GM19467 (cell line): ENCODE measurements around the gene MRPL58.
"Not testable (repeated sequence)": the region's sequence is repeated elsewhere in the genome, so short reads cannot be mapped to it uniquely, and the experiment has no call there.

ENCODE experiments used
- ATAC-seq: cut with Tn5 transposase; IDR thresholded peaks from one replicate; pipeline ENCODE4 v1.9.1; 2021; ENCODE audit warnings: mild to moderate bottlenecking, moderate library complexity; ENCODE audit not compliant: unreplicated experiment

The MRPL58 gene

DNA sequence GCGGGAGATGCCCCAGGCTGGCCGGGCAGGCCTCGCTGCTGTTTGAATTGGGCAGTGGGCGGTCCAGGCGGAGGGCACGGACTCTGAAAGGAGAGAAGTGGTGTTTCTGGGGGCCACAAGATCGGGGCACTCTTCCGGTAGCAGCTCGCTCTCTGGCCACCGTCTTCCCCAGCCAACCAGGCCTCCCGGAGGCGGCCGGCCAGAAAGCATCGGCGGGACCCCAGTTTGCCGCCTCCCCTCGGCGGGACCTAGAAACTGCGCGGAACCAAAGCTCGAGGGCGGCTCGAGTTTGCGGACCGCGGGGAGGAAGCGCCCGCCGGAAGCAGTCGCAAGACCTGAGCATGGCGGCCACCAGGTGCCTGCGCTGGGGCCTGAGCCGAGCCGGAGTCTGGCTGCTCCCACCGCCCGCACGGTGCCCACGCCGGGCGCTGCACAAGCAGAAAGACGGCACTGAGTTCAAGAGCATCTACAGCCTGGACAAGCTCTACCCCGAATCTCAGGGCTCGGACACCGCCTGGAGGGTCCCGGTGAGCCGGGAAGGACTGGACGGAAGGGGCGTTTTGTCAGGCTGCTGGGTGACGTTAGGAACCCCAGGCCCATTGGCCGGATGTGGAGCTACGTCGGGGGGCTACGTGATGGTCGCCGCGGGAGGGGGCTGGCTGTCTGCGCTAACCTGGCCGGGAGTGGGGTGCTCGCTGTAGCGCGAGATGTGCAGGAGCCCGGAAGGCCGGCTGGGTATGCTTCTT is at the start of gene MRPL58:
Gene MRPL58 (plus strand): TSS at position 325 of the 746 bp plus-strand sequence. CDS start 17 bp downstream, at position 342.
- peak; percentile 83 for ATAC-seq

- no peak for ATAC-seq
These were observed 48.8 kb upstream of the MRPL58 start for GRCh38 chr17:74963656-74964055.

- no peak for ATAC-seq
These were observed 48.2 kb upstream of the MRPL58 start for GRCh38 chr17:74964246-74964761.

- ATAC-seq = no peak
These were observed 47.4 kb upstream of the MRPL58 start for GRCh38 chr17:74964988-74965622.

GRCh38 chr17:74968361-74968780 is 44.1 kb upstream of the MRPL58 start:
- ATAC-seq = no peak

GRCh38 chr17:74969501-74969900 is 43.0 kb upstream of the MRPL58 start:
- ATAC-seq = not testable (repeated sequence)

DNA sequence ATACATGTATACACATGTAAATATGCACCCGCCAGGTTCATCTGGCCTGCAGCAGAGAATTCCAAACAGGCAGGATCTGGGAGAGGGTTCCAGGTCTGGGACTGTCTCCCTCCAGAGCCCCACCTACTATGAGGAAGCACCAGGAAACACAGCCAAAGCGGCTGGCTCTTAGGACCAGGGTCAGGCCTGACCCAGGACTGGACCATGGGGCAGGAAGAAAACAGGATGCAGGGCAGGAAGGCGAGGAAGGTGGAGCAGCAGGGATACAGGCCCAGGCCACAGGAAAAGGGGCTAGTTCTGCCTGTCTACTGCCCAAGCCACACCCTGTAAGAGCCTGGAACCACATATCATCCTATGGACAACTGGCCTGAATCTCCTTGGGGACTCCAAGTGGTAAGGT is 42.1 kb upstream of the MRPL58 start:
- ATAC-seq = no peak

DNA sequence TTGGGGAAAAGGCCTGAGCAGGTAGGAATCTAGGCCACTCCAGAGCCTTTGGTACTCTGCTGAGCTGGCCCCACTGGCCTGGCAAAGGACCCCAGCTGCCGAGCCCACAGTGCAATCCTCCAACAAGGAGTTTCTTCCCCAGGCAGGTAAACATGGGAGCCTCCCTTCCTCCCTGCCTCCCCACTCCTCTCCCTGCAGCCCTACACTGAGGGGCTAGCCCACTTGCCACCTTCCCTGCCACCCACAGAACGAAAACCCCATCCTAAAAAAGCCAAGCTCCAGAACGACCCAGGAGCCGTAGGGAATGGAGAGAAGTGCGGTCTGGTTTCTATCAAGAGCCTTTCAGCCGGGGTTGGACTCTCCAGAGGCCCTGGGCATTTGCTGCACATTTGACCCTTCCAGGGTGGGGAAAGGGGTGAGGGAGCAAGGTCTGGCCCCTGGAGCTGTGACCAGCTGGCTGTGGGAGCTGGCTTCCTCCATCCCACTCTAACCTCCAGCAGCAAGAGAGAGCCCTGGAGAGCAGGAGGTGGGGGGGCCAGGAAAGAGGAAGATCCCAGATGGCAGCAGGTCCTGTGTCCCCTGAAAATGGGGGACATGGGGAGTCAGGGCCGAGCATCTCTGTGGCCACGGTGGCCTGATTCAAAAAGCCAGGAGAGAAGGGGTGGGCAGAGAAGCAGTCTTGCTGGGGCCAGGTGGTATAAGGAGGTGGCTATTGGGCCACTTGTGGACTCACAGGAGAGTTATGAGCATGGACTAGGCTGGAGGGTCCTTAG is 41.2 kb upstream of the MRPL58 start:
- no peak for ATAC-seq

- ATAC-seq = no peak
These were observed 40.7 kb upstream of the MRPL58 start for GRCh38 chr17:74971842-74972106.

DNA sequence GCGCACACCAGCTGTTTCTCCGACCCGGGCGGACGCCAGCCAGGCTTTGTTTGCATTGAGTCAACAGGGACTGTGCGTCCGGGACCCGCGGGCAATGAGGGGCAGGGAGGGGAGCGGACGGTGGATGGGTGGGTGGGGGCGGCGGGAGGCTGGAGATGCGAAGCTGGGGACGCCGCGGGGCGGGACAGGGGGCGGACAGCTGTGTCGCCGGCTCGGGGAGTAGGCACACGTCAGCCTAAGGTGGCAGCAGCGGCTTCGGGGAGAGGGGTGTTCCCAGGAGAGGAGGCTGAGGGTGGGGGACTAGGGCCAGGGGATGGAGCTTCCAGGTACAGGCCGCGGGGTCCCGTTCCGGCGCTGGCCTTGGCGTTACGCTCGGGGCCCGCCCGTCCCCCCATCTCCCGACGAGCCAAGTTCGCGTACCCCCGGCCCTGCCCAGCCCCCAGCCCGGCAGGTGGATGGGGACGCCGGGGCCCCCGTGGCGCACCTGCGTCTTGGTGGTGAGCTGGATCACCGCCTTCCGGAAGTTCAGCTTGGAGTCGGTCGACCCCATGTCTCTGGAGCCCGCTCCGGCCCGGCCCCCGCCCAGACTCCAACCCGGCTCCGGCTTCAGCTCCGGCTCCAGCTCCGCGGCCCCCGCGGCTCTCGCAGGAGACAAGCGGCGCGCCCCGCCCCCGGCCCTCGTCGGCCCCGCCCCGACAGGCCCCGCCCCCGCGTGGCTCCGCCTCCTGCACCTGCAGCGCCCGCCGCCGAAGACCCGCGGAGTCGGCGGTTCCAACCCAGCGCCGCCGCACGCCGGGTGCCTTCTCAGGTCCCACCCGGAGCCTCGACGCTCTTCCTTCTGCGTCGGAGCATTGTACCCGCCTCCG is 40.1 kb upstream of the MRPL58 start, which contains the start of gene HID1:
Gene HID1 (minus strand): TSS at position 653 of the 866 bp plus-strand sequence. CDS start 103 bp downstream, at position 550.
- no peak for ATAC-seq

DNA sequence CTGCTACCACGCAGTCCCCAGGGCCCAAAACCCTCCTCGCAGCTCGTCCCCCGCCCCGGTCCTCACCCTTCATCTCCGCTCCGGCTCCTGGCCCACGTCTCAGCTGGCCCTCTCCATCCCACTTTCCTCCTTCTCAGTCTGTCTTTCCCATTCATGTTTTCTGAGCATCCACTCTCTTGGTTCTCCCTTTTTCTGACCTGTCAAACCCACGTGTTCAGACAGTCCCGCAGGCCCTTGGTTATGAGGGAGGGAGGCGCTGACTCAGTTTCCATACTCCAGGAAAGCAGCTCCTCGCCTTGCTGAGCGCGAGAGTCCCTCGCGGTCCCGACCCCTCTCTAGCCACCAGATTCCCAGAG is 39.5 kb upstream of the MRPL58 start:
- no peak for ATAC-seq

- ATAC-seq = no peak
These were observed 36.5 kb upstream of the MRPL58 start for GRCh38 chr17:74975943-74976342.

- no peak for ATAC-seq
These were observed 34.7 kb upstream of the MRPL58 start for GRCh38 chr17:74977802-74978201.

DNA sequence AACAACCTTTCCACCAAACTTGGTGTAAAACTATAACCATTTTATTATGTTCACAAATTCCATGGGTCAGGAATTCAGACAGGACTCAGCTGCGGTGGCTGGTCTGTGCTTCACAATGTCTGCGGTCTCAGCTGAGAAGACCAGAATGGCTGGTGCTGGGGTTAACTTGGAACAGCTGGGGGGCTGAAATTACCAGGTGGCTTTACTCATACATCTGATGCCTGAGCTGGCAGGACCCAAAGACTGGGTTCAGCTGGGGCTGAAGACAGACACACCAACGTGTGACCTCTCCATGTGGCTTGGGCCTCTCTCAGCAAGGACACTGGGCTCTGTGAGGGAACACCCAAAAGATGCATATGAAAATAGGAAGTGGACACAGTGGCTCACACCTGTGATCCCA is 34.2 kb upstream of the MRPL58 start:
- no peak for ATAC-seq

DNA sequence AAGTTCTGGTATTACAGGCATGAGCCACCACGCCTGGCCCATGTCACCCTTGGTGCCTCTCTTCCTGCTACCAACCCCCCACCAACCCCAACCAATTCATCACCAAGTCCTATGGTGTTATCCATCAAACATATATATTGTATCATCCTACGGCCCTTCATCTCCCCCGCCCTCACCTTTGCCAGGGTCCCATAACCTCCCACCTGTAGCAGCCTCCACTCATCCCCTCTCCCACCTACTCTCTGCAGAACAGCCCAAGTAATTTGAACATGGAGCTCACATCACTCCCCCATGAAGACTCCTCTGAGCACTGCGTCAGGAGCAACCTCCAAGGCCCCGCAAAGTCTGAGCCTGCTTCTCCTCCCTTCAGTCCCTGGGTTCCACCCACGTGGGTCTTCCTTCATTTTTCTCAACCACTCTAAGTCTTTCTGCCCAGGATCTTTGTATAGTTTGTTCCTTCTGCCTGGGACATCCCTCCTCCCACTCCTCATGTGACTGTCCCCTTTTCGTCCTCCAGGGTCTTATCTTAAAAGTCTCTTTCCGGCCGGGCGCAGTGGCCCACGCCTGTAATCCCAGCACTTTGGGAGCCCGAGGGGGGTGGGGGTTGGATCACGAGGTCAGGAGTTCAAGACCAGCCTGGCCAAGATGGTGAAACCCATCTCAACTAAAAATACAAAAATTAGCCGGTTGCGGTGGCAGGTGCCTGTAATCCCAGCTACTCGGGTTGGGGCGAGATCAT is 32.9 kb upstream of the MRPL58 start:
- ATAC-seq = no peak

- no peak for ATAC-seq
These were observed 31.0 kb upstream of the MRPL58 start for GRCh38 chr17:74981318-74981978.

DNA sequence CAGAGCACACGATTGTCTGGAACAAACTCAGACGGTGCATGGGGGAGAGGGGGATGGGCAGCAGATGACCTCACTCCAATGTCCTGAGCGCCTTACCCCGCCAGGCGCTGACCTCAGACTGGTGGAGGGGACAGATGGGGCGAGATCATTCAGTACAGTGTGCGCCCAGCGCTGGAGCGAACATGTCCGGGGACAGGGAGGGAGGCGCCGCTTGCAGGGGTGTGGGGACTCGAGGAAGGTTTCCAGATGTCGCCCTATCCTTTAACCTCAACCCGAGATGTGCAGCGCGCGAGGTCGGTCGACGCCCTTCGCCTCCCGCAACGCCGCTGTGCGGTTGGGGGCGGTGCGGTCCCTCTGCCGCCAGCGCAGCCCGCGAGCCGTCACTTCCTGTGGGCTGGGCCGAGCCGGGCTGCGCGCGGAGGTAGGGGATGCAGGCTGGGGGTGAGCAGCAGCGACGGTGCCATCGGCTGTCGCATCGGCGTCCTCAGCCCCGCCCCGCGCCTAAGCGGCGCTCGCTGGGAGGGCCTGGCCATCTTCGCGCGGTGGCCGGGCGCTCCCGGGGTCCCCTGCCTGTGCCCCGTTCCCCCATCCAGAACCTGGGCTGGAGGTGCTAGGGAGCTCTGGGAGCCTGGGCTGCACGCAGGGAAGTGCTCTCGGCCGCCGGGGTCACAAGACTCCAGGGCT is 30.3 kb upstream of the MRPL58 start:
- no peak for ATAC-seq

GRCh38 chr17:74982663-74983313 is 29.7 kb upstream of the MRPL58 start:
- not testable (repeated sequence) for ATAC-seq

GRCh38 chr17:74986206-74986576 is 26.3 kb upstream of the MRPL58 start:
- no peak for ATAC-seq
